CD14-positive monocyte (primary cell): ENCODE data around the gene UNC45B. TPM values are rescaled to one million over a fixed set of nuclear protein-coding genes. Genes with fewer than 3 reads are reported as not detected.

Experiments
- DNase-seq, 3 donors: peaks; one replicate each; pipeline ENCODE4 v3.0.0-alpha.2; 2011 to 2022
- H2AFZ ChIP-seq: 2 replicates; pipeline ENCODE4 v1.6.0; 2012; ENCODE audit warnings: mild to moderate bottlenecking, low read depth, low read length, inconsistent platforms; ENCODE audit not compliant: insufficient read depth, poor library complexity, severe bottlenecking
- H3K27ac ChIP-seq, 2 donors: 1 replicate in 1 of 2; 2 replicates in 1 of 2; pipeline ENCODE4 v1.5.1; 2012 to 2013; ENCODE audit warnings: low read length in 2 of 2, control low read depth in 1 of 2, inconsistent platforms in 1 of 2, low read depth in 1 of 2, mild to moderate bottlenecking in 1 of 2
- H3K27me3 ChIP-seq, 2 donors: one replicate each; pipeline versions ENCODE4 v1.6.0 to v1.6.1; 2011 to 2013; ENCODE audit warnings: low read length in 2 of 2; ENCODE audit not compliant: control insufficient read depth in 2 of 2, insufficient read depth in 2 of 2
- H3K36me3 ChIP-seq, 2 donors: replicated peaks in 1 of 2; 1 replicate in 1 of 2; 2 replicates in 1 of 2; pipeline versions ENCODE4 v1.5.1 to v1.6.1; 2012 to 2013; ENCODE audit warnings: low read length in 2 of 2, control low read depth in 1 of 2, inconsistent platforms in 1 of 2, mild to moderate bottlenecking in 1 of 2; ENCODE audit not compliant: insufficient read depth in 2 of 2, control insufficient read depth in 1 of 2
- H3K4me1 ChIP-seq, 2 donors: 1 replicate in 1 of 2; 2 replicates in 1 of 2; pipeline versions ENCODE4 v1.5.1 to v1.6.1; 2012 to 2013; ENCODE audit warnings: low read length in 2 of 2, control low read depth in 1 of 2, inconsistent platforms in 1 of 2, mild to moderate bottlenecking in 1 of 2, moderate library complexity in 1 of 2; ENCODE audit not compliant: insufficient read depth in 2 of 2, control insufficient read depth in 1 of 2
- H3K4me2 ChIP-seq: replicated peaks from 2 replicates; pipeline ENCODE3; 2012; ENCODE audit warnings: low read length, moderate library complexity, mild to moderate bottlenecking; ENCODE audit not compliant: poor library complexity, severe bottlenecking; ENCODE audit errors: extremely low read depth
- H3K4me3 ChIP-seq, 3 experiments: fragments of 200-600 bp in 1 of 3; sonication (generic) in 1 of 3; replicated peaks in 1 of 3; 1 replicate in 2 of 3; 2 replicates in 1 of 3; pipeline ENCODE4 v1.5.1; 2011 to 2013; ENCODE audit warnings: low read length in 3 of 3, mild to moderate bottlenecking in 3 of 3, control low read depth in 2 of 3, low read depth in 2 of 3, inconsistent platforms in 1 of 3, moderate library complexity in 1 of 3
- H3K79me2 ChIP-seq: 2 replicates; pipeline ENCODE4 v1.6.0; 2012; ENCODE audit warnings: mild to moderate bottlenecking, control low read depth, inconsistent platforms, low read length, moderate library complexity; ENCODE audit not compliant: insufficient read depth
- H3K9ac ChIP-seq: 2 replicates; pipeline ENCODE4 v1.6.0; 2017; ENCODE audit warnings: low read length, mild to moderate bottlenecking; ENCODE audit not compliant: insufficient read depth, poor library complexity, severe bottlenecking
- H3K9me3 ChIP-seq, 2 donors: replicated peaks in 1 of 2; 1 replicate in 1 of 2; 2 replicates in 1 of 2; pipeline versions ENCODE4 v1.5.1 to v1.6.1; 2012 to 2013; ENCODE audit warnings: low read length in 2 of 2, control low read depth in 1 of 2; ENCODE audit not compliant: control insufficient read depth in 1 of 2, insufficient read depth in 1 of 2
- H4K20me1 ChIP-seq: 2 replicates; pipeline ENCODE4 v1.6.0; 2012; ENCODE audit warnings: mild to moderate bottlenecking, low read length, control low read depth, moderate library complexity; ENCODE audit not compliant: insufficient read depth
- H3K27ac Mint-ChIP-seq, 7 donors: one replicate each; pipeline ENCODE4 v1.8.0; 2020; ENCODE audit warnings: mild to moderate bottlenecking in 7 of 7, mixed read lengths in 7 of 7, moderate library complexity in 6 of 7, inconsistent platforms in 2 of 7
- H3K27me3 Mint-ChIP-seq, 3 donors: one replicate each; pipeline ENCODE4 v1.8.0; 2021 to 2022; ENCODE audit warnings: low read depth in 3 of 3, mild to moderate bottlenecking in 3 of 3, mixed read lengths in 3 of 3, moderate library complexity in 3 of 3, inconsistent platforms in 1 of 3
- H3K36me3 Mint-ChIP-seq, 2 donors: one replicate each; pipeline ENCODE4 v1.8.0; 2020; ENCODE audit warnings: mixed read lengths in 2 of 2, inconsistent platforms in 1 of 2, mild to moderate bottlenecking in 1 of 2
- H3K4me1 Mint-ChIP-seq: one replicate; pipeline ENCODE4 v1.8.0; 2020; ENCODE audit warnings: mild to moderate bottlenecking, mixed read lengths
- H3K4me3 Mint-ChIP-seq, 2 donors: one replicate each; pipeline ENCODE4 v1.8.0; 2020; ENCODE audit warnings: mild to moderate bottlenecking in 2 of 2, mixed read lengths in 2 of 2, moderate library complexity in 1 of 2
- H3K9me3 Mint-ChIP-seq, 7 donors: one replicate each; pipeline ENCODE4 v1.8.0; 2020 to 2022; ENCODE audit warnings: mixed read lengths in 7 of 7, mild to moderate bottlenecking in 6 of 7, moderate library complexity in 6 of 7, inconsistent platforms in 2 of 7
- CTCF ChIP-seq: fragments of 200-600 bp; IDR thresholded peaks from one replicate; pipeline ENCODE4 v1.8.0; 2022; ENCODE audit warnings: antibody characterized with exemption, mild to moderate bottlenecking
- WGBS: methylation state at CpG from one replicate; pipeline ENCODE4 v1.1.5; 2013; ENCODE audit warnings: missing lambda C conversion rate; ENCODE audit not compliant: insufficient coverage; 5-methylcytosine and 5-hydroxymethylcytosine counted together
- intact Hi-C, 2 donors: fragments of 100-400 bp; cut with micrococcal nuclease; formaldehyde crosslinking; loops; one replicate each; pipeline versions ENCODE4 v1.15.0 to v1.15.1; 2023
- polyA minus RNA-seq: library from RNA; depleted of rRNA, polyadenylated mRNA; stranded (reverse); fragments of >200 nt; gene quantifications from 2 replicates; pipeline ENCODE4 v1.2.3, GENCODE V29; 2012
- polyA plus RNA-seq, 3 donors: library from polyadenylated mRNA; depleted of rRNA in 1 of 3; unstranded in 2 of 3; stranded (reverse) in 1 of 3; fragments of 300-500 nt in 2 of 3; fragments of >200 nt in 1 of 3; fragmentation: Illumina TruSeq in 2 of 3; gene quantifications; 1 replicate in 2 of 3; 2 replicates in 1 of 3; pipeline ENCODE4 v1.2.3, GENCODE V29; 2012 to 2021
- total RNA-seq, 12 experiments: library from RNA in 1 of 12; stranded (reverse) in 1 of 12; fragments of 120-200 nt in 1 of 12; gene quantifications; one replicate each; pipeline ENCODE4 v1.2.4 and lab custom pipeline; 2013 to 2026; ENCODE audit warnings: mixed read lengths in 6 of 12, inconsistent platforms in 1 of 12

UNC45B gene, protein sequence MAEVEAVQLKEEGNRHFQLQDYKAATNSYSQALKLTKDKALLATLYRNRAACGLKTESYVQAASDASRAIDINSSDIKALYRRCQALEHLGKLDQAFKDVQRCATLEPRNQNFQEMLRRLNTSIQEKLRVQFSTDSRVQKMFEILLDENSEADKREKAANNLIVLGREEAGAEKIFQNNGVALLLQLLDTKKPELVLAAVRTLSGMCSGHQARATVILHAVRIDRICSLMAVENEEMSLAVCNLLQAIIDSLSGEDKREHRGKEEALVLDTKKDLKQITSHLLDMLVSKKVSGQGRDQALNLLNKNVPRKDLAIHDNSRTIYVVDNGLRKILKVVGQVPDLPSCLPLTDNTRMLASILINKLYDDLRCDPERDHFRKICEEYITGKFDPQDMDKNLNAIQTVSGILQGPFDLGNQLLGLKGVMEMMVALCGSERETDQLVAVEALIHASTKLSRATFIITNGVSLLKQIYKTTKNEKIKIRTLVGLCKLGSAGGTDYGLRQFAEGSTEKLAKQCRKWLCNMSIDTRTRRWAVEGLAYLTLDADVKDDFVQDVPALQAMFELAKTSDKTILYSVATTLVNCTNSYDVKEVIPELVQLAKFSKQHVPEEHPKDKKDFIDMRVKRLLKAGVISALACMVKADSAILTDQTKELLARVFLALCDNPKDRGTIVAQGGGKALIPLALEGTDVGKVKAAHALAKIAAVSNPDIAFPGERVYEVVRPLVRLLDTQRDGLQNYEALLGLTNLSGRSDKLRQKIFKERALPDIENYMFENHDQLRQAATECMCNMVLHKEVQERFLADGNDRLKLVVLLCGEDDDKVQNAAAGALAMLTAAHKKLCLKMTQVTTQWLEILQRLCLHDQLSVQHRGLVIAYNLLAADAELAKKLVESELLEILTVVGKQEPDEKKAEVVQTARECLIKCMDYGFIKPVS
- total RNA-seq (2013) = 0.02 TPM
- not detected for polyA plus RNA-seq
- under 0.01 TPM in 1 of 2 replicates, not detected in the other for polyA minus RNA-seq
- total RNA-seq (lab: John Stamatoyannopoulos, UW) = 0 to 2.3 (median 0.33) reads per million in 11 experiments

GRCh38 chr17:35147375-35147905, at the start of gene UNC45B:
UNC45B (plus strand) TSS chr17:35147817; CDS start chr17:35148264, 447 bp downstream.
- 87% methylated on average over 3 of the region's 4 CpGs for WGBS
- H3K27ac Mint-ChIP-seq = peak within 1 kb of the TSS in 1 of 7 donors; percentile 57
- H3K9ac ChIP-seq = no peak within 1 kb of the TSS

More at GRCh38 chr17:35147375-35147905, at the start of gene UNC45B:
- DNase-seq = no peak
- Histone ChIP-seq H3K4me1 (peaks cover 0 to under 1% of the 10 kb centered on the region in 2 donors), H3K27ac (no peak within 1 kb of the TSS), H3K27me3 (no peaks in the 10 kb centered on the region), H3K9me3 (no peaks in the 10 kb centered on the region), H4K20me1 (no peaks in the 10 kb centered on the region), H3K4me2 (no peak within 1 kb of the TSS), H3K4me3 (no peak within 1 kb of the TSS), H3K79me2 (no peaks in the 10 kb centered on the region), H3K36me3 (no peaks in the 10 kb centered on the region), H2AFZ (no peak within 1 kb of the TSS)
- no peak for TF ChIP-seq CTCF
- no peaks in the 10 kb centered on the region for H3K36me3 Mint-ChIP-seq
- H3K4me3 Mint-ChIP-seq = no peak within 1 kb of the TSS
- intact Hi-C loops = no loop called here
- H3K27me3 Mint-ChIP-seq = peaks cover 5 to 10% (median 8%) of the 10 kb centered on the region in 3 donors
- peaks cover 1% of the 10 kb centered on the region for H3K4me1 Mint-ChIP-seq
- peaks cover 0 to 3% (median 0%) of the 10 kb centered on the region in 7 donors for H3K9me3 Mint-ChIP-seq
